HG03565 (cell line): ENCODE measurements around the gene TBCA.
"Not testable (repeated sequence)": the region's sequence is repeated elsewhere in the genome, so short reads cannot be mapped to it uniquely, and the experiment has no call there.

Source experiments
- ATAC-seq: cut with Tn5 transposase; IDR thresholded peaks from one replicate; pipeline ENCODE4 v1.9.1; 2021; ENCODE audit warnings: mild to moderate bottlenecking, moderate library complexity; ENCODE audit not compliant: unreplicated experiment

Gene TBCA

DNA sequence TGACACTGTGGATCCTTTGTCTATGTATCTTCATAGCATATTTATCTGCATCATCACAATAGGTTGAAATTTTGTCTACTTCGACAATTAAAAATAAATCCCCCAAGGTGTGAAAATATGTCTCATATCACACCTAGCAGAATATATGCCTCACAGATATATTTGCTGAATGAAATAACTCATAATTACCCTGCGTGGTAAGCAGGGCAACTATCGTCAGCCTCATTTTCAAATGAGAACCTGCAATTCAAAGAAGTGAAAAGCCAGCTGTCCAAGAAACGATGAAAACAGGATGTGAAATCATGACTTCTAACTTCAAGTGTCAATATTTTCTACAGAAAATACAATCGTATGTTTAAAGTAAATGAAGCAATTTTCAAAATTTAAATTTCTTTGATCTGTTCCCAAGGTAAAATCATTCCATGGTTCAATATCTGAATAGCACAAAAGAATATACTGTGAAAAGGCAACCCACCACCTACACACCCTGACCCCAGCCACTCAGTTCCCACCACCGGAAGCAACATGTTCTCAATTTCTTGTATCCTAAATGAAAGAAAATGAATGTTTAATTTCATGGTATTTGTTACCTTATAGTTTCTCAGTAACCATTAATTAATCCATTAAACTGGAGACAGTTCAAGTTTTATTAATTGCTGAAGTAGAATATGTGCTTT is 57.1 kb downstream of the TBCA start:
- ATAC-seq: no peak

DNA sequence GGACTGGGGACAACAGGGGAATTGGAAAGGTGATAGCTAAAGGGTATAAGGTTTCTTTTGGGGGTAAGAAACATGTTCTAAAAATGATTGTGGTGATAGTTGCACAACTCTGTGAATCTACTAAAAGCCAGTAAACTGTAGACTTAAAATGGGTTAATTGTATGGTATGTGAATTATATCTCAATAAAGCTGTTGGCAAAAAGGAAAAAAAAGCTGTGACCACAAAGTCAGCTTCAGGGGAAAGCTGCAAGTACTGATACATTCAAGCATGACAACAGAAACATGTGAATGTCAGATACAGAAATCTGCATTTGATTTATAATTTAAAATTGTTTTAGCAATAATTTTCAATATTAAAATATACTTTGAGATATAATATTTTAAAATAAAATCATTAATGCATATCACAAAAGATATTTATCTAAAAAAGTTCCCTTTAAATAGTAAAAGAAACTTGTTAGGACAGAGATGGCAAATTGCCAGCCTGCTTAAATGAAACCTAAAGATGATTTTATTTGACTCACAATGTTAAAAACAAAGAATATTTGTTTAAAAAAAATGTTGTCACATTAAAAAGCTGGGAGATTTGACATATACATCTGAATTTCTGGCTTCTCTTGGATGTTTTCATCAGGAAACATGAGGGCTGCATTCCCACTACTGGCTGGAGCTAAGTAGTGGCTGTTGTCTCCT is 66.0 kb downstream of the TBCA start:
- no peak for ATAC-seq

DNA sequence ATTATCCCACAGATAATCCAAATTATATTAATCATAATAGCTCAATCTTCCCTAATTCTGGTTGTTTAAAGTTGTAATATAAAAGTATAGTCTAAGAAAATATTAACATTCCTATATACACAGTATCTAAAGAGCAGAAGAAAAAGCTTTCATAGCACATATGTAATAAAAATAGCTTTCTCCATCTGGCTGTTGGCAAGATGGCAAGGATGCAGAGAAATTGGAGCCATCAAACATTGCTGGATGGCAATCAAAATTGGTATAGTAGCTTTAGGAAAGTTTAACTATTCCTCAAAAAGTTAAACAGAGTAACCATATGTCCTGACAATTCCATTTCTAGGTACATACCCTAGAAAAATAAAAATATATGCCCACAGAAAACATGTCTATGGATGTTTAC is 66.8 kb downstream of the TBCA start:
- no peak for ATAC-seq

DNA sequence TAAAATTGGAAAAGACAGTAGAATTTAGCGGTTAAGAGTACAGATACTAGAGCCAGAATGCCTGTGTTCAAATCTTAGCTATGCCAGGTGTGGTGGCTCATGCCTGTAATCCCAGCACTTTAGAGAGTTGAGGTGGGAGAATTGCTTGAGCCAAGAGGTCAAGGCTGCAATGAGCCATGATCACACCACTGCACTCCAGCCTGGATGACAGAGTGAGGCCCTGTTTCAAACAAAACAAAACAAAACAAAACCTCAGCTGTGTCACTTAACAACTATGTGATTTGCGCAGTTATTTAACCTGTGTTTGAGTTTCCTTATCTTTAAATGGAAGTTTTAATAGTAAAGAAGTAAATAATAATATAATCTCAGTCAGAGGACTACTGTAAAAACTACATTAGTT is 68.3 kb downstream of the TBCA start:
- ATAC-seq: no peak

DNA sequence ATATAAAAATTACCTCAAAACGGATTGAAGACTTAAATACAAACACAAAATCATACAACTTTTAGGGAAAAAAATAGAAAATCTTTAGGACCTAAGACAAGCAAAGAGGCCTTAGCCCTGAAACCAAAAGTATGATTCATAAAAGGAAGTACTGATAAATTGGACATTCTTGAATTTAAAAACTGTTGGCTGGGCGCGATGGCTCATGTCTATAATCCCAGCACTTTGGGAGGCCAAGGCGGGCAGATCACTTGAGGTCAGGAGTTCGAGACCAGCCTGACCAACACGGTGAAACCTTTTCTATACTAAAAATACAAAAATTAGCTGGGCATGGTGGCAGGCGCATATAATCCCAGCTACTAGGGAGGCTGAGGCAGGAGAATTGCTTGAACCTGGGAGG is 76.6 kb downstream of the TBCA start:
- ATAC-seq: not testable (repeated sequence)

DNA sequence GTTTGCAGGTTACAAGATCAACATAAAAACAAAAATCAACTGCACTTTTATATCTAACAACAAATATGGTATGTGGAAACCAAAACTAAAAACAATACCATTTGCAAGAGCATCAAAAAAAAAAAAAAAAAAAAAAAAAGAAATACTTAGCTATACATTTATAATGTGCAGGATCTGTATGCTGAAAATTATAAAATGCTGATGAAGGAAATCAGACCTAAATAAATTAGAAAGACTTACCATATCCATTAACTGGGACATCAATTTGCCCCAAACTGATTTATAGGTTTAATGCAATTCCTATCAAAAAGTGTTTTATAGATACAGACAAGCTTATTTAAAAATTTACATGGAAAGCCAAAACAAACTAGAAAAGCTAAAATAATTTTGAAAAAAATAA is 77.2 kb downstream of the TBCA start:
- ATAC-seq: no peak

DNA sequence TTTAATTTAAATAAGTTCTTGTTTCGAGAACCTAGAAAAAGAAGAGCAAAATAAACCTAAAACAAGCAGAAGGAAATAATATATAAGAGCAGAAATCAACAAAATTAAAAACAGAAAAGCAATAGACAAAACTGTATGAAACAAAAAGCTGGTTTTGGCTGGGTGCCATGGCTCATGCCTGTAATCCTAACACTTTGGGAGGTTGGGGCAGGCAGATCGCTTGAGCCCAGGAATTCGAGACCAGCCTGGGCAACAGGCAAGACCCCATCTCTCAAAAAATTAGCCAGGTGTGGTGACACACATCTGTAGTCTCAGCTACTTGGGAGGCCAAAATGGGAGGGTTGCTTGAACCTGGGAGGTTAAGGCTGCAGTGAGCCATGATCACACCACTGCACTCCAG is 78.4 kb downstream of the TBCA start:
- ATAC-seq: no peak

DNA sequence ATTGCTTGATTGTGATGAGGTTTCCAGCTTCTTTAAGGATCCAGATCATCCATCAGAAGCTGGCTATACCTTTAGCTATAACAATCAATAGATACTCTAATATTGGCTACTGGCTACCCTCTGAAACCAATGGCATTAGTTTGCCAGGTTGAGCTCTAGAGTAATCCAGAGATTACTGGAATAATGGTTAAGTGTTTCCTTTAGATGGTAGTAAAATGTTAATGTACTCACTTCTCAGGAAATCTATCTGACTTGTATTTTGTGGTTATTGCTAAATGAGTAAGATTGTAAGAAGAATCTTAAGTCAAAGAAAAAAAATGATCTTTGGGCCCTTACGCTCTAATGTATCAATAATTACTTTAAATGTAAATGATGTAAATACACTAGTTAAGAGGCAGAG is 80.0 kb downstream of the TBCA start:
- ATAC-seq: no peak

DNA sequence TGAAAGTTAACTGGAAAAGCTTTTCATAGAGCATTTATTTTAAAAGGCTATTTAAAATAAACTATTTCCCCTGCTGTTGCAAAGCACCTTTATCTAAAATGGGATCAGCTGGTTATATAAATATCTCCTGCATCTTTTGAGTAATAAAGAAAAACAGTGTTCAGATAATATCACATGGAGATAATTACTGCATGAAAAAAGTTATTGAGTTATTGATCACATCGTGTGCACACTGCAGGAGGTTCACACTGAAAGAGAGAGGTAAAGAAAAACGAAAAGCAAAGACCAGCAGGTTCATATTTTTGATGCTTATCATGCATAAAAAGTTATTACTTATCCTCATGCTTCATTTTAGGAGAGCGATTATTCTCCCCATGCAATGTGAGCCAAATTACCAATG is 82.2 kb downstream of the TBCA start:
- no peak for ATAC-seq

DNA sequence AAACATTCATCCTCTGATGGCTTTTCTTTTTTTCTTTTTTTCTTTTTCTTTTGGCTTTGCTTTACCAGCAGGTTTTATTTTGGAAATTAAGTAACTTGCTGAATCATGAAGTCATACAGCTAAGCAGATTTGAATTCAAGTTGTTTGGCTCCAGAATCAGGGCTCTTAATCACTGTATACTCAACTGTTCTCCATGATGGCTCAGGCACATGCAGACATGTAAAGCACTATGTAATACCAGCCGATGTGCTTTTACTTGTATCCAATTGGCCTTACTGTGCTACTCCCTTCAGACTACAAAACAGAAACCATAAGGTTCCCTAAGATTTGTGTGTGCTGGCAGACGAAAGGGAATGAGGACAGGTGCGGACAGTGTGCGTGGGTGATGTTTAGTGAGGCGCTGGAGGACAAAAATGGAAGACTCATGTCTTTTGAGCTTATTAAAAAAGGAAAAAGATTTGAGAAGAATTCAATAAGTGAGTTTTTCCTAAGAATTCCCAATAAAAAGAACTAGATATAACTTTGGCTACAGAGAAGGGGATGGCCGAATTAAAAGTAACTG is 92.9 kb downstream of the TBCA start:
- no peak for ATAC-seq

DNA sequence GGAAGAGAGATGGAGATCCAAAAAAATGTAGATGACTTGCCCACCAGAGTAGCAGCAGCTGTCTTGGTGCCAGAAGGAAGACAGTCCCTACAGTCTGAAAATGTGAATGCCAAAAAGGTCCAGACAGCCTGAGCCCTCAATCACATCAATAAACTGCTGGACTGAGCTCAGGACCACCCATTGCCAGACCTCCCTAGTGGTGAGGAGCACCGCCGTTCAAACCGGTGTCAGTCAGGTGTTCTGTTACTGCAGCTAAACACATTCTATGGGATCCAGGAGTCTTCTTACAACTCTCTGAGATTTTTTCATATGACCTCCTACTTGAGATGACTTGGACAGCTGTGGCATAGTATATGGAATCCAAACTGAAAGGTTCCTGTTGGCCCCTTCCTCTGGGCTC is 105.6 kb downstream of the TBCA start:
- no peak for ATAC-seq

DNA sequence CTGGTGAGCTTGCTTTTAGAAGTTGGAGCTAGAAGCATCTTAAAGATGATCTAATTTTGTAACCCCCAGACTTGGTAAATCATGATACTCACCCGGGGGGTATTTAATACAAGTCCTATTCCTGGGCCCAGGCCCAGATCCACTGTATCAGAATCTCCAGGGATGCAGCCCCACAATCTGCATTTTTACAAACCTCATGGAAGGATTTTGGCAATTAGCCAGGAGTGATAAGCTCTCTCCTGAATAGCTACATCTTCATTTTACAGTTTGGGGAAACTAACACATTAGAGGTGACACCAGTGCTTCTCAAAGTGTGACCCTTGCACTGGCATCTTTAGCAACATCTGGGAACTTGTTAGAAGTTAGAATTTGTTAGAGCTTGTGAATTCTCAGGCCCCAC is 106.5 kb downstream of the TBCA start:
- no peak for ATAC-seq

DNA sequence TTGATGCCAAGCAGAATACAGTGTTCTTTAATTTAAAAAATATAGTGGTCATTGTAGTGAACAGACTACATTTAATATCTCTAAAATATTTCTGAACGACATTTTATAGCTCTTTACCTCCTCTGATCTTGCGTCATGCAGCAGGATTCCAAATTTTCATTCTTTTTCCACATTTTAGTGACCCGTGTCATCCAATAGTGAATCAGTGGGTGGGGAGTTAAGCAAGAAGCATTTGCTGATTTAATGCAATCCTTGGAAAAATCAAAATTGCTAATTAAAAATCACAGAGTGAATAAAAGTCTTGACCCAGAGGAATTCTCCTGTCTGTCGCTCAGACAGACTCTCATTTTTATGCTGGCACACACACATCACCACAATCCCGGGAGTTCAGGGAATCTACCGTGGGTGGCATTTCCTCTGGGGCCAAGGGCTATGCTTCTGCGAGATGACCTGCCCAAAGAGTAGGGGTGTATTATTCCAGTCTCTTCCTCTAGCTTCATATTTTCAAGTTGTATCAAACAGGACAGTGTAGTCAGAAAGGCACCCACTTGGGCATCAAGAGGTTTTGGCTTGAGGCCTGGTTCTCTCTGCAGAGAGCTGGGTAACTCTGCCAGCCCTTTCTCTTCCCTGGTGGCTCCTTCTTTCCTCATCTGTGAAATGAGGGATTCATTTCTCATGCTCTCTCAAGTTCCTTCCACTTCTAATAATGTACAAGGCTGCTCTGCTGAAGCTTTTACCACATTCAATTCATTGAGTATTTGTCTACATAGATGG is 112.9 kb downstream of the TBCA start:
- no peak for ATAC-seq

DNA sequence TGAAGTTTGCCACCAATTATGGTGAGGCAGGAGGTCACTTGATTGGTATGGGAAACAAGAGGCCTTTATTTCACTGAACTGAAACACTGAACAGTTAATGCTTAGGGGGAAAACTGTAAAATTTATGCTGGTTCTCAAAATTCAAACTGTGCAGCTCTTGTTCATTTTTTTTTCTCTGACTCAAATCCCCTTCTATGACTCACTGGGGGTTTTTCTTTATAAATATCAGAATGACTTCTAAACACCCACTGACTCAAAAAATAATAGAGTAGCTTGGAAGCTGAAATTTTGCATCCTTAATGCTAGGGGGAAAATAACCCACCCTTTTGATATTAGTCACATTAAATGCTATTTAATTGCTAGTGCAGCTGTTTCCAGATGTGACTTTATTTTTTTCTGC is 113.5 kb downstream of the TBCA start:
- no peak for ATAC-seq

DNA sequence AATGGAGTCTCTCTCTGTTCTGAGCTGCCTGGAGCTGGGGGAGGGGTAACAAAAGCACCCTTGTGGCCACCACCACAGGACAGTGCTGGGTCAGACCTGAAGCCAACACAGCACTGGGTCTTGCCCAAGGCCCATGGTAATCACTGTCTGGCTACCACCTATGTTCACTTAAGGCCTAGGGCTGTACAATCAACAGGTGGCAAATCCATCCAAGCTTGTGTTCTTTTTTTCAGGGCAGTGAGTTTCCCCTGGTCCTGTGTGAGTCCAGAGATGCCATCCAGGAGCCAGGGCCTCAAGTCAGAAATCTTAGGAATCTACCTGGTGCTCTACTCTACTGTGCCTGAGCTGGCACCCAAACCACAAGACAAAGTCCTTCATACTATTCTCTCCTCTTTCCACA is 117.5 kb downstream of the TBCA start:
- no peak for ATAC-seq

DNA sequence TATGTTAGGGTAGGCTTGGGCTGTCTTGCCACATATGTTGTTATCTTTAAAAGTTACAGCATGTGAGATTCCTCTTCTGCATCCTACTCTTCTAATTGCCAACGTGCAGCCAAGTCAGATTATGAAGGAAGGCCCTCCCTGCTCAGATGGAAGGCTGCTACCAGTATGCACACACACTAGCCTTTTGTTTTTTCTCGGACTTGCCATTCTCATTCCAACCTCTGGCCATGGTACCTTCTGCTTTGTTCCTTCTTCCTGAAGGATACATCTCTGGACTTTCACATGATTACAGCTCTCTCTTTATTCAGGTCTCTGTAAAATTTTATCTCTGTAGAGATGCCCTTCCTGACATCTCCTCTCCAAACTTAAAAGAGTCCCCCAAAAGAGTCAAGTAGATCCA is 124.8 kb downstream of the TBCA start:
- no peak for ATAC-seq

DNA sequence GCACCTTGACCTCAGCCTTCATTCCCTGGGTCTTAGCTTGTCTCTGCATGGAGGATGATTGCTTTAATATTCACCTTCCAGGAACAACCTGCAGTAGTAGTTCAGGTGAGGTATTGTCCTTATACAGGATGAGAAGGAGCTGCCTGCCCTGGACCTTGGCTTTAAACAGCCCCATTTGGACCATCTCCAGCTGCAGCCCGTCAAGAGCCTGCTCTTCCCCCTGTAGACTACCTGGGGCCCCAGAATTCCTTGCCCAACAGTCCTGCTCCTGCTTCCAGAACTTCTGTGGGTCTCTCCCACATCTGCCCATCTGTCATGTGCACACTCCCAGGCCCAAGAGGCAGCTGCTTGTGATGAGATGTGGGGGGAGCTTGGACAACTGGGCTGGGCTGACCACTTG is 125.5 kb downstream of the TBCA start:
- ATAC-seq: no peak

DNA sequence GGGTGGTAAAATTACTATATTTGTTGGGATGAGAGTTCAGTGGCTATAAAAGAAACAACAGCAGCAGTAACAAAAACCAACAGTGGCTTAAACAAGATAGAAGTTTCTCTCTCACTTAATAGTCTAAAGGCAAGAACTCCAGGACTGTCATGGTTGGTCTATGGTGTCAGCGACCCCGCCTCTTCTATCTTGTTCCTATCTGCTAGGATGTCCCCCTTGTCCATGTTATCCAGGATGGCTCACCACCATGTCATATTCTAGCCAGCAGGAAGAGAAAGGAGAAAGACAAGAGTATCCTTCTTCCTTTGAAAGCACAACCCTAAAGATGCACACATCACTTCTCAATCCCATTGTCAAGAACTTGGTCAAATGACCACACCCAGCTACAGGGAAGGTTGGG is 126.4 kb downstream of the TBCA start:
- no peak for ATAC-seq

DNA sequence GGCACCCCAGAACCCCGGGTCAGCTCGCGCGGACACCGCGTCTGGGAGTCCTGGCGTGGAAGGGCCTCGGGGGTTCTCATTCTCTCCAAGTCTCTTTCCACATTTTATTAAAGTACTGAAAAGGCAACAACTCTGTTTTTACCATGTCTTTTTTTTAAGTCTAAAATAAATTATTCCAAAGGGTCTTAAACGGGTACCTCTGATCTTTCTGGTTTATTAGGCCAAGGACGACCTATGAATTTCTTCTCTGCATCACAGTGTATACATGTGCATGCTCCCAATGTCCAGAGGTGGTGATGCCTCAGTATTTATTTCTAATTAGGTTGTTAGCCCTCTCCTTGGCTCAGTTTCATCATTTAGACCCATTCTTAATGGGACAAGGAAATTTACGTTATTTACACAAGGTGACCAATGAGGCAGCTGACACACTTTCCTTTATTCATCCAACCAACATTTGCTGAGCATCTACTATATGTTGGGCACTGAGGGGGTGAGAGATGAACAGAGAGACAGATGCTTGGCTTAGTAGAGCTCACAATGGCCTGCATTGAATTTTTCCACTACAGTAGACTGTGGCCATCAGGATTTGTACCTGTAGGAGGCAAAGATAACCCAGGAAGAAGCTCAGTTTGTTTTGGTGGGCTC is 130.0 kb downstream of the TBCA start:
- no peak for ATAC-seq

DNA sequence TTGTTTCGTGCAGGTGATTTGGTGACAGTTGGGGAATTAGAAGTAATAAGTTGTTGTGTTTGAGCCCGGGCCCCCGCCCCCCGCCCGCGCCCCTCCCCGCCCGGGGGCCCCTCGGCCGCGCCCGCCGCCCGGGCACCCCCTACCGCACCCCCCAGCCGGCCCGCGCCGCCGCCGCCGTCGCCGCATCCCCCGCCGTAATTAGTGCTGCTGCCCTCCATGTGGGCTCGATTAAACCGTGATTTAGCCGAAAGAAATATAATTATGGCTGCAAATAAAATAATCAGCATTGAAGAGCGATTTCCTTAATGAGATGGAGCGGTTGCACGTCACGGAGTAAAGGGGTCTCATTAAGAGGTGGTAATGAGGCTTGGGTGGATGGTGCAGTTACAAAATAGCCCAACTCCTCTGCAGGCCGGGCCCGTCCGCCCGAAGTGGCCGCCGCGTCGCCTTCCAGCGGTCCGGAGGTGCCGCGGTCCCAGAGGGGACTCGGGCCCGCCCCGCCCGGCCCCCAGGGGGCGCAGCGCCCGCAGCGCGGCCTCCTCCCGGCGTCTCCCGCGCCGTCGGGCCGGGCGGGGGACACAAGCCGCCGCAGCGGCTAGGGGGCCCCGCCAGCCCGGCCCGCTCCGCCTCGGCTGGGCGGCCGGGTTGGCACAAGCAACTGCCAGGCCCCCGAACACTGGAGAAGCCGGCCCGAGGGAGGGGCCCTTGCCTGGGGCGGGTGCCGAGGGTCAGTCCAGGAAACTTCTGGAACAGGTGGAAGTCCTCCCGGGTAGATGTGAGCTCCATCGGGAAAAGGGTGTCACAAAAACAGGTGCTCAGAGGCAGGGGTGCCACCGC is 130.8 kb downstream of the TBCA start:
- no peak for ATAC-seq
